ENCODE measurements around the gene SNX21.

DNA sequence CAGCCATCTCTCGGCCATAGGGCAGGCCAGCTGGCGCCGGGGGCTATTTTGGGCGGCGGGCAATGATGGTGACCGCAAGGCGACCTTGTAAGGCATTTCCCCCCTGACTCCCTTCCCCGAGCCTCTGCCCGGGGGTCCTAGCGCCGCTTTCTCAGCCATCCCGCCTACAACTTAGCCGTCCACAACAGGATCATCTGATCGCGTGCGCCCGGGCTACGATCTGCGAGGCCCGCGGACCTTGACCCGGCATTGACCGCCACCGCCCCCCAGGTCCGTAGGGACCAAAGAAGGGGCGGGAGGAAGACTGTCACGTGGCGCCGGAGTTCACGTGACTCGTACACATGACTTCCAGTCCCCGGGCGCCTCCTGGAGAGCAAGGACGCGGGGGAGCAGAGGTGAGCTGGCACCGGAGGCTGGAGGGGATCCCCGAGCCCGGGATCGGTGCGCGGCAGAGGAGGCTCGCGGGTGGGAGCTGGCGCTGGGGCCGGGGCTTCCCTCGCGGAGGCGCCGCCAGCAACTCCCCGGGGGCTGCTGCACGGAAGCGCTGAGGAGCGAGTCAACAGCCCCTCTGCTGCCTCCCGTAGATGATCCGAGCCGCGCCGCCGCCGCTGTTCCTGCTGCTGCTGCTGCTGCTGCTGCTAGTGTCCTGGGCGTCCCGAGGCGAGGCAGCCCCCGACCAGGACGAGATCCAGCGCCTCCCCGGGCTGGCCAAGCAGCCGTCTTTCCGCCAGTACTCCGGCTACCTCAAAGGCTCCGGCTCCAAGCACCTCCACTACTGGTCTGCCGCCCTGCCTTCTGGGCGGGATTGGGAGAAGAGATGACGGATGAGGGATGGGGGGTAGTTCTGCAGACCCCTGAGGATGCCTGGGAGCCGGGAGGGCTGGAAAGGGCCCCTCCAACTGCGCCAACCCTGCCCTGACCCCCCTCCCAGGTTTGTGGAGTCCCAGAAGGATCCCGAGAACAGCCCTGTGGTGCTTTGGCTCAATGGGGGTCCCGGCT is 57.7 kb downstream of the SNX21 start, which contains the start of the genes CTSA and NEURL2:
- no peak for TF ChIP-seq ELK3 (CRISPR knock-in tag; IDR thresholded peaks at IDR 0.05)
- TF ChIP-seq ZNF23 (CRISPR knock-in tag; IDR thresholded peaks at IDR 0.05) = no peak
- TF ChIP-seq, protein P1, sequence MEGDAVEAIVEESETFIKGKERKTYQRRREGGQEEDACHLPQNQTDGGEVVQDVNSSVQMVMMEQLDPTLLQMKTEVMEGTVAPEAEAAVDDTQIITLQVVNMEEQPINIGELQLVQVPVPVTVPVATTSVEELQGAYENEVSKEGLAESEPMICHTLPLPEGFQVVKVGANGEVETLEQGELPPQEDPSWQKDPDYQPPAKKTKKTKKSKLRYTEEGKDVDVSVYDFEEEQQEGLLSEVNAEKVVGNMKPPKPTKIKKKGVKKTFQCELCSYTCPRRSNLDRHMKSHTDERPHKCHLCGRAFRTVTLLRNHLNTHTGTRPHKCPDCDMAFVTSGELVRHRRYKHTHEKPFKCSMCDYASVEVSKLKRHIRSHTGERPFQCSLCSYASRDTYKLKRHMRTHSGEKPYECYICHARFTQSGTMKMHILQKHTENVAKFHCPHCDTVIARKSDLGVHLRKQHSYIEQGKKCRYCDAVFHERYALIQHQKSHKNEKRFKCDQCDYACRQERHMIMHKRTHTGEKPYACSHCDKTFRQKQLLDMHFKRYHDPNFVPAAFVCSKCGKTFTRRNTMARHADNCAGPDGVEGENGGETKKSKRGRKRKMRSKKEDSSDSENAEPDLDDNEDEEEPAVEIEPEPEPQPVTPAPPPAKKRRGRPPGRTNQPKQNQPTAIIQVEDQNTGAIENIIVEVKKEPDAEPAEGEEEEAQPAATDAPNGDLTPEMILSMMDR (IDR thresholded peaks at IDR 0.05 in 2 of 3, conservative IDR thresholded peaks at IDR 0.05 in 1 of 3; ENCODE audit: insufficient read depth in 2 of 3, low read depth in 1 of 3, low read length in 3 of 3) = peak in 2 of 3 experiments; percentile 30 to 39; a peak in 3 of 6 replicates
- no peak; the same call in 1 of the 2 replicates for TF ChIP-seq E2F3 (CRISPR knock-in tag; IDR thresholded peaks at IDR 0.05)
- TF ChIP-seq, protein P2, sequence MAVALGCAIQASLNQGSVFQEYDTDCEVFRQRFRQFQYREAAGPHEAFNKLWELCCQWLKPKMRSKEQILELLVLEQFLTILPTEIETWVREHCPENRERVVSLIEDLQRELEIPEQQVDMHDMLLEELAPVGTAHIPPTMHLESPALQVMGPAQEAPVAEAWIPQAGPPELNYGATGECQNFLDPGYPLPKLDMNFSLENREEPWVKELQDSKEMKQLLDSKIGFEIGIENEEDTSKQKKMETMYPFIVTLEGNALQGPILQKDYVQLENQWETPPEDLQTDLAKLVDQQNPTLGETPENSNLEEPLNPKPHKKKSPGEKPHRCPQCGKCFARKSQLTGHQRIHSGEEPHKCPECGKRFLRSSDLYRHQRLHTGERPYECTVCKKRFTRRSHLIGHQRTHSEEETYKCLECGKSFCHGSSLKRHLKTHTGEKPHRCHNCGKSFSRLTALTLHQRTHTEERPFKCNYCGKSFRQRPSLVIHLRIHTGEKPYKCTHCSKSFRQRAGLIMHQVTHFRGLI (CRISPR knock-in tag; IDR thresholded peaks at IDR 0.05) = no peak
- TF ChIP-seq, protein P3, sequence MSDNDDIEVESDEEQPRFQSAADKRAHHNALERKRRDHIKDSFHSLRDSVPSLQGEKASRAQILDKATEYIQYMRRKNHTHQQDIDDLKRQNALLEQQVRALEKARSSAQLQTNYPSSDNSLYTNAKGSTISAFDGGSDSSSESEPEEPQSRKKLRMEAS (CRISPR knock-in tag; IDR thresholded peaks at IDR 0.05) = peak; percentile 91
- TF ChIP-seq ESRRA (IDR thresholded peaks at IDR 0.05; ENCODE audit: borderline replicate concordance, low read depth) = peak; percentile 88
- TF ChIP-seq, protein P4, sequence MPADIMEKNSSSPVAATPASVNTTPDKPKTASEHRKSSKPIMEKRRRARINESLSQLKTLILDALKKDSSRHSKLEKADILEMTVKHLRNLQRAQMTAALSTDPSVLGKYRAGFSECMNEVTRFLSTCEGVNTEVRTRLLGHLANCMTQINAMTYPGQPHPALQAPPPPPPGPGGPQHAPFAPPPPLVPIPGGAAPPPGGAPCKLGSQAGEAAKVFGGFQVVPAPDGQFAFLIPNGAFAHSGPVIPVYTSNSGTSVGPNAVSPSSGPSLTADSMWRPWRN (IDR thresholded peaks at IDR 0.05; ENCODE audit: low read depth) = no peak
- peak; percentile 100 for TF ChIP-seq USF2 (CRISPR knock-in tag; IDR thresholded peaks at IDR 0.05)
